HCT116 (cell line): Measurements from ENCODE around the gene DMD. TPM values are rescaled to one million over a fixed set of nuclear protein-coding genes. Genes with fewer than 3 reads are reported as not detected.

Source experiments
- ATAC-seq: fragments of 200-7000 bp; cut with Tn5 transposase; 2 replicates; pipeline ENCODE4 v1.9.1; 2020; ENCODE audit warnings: mild to moderate bottlenecking, moderate library complexity
- BruUV-seq: library from RNA; stranded (reverse); fragments of 400-500 nt; replicated peaks from 2 replicates; lab custom pipeline; 2021; lab: Mats Ljungman, UMichigan
- CTCF ChIA-PET: fragments of 300-600 bp; sonication (Branson Sonifier 250); formaldehyde crosslinking; loops from one replicate; lab custom pipeline; 2021; ENCODE audit warnings: antibody characterized with exemption; lab: Charles Lee
- POLR2A ChIA-PET: fragments of 300-600, 350-600 bp; sonication (Branson Sonifier 250); formaldehyde crosslinking; loops from one replicate; lab custom pipeline; 2021; ENCODE audit warnings: antibody characterized with exemption; lab: Charles Lee
- RAD21 ChIA-PET, 2 experiments: fragments of 300-600 bp; sonication (Branson Sonifier 250); formaldehyde crosslinking; loops; one replicate each; lab custom pipeline; 2023; ENCODE audit warnings: low total read pairs in 2 of 2; ENCODE audit not compliant: uncharacterized antibody in 2 of 2, unreplicated experiment in 2 of 2, low non-redundant PET in 1 of 2; lab: Charles Lee
- DNase-seq: peaks from one replicate; pipeline ENCODE4 v3.0.0-alpha.2; 2010; ENCODE audit warnings: low read depth, low spot score
- H2AFZ ChIP-seq: fragments of 200-600 bp; shearing (Covaris generic), sonication (generic); 2 replicates; pipeline ENCODE4 v1.6.1; 2017; ENCODE audit warnings: low read depth, mixed run types, mixed read lengths, antibody characterized with exemption, low read length; ENCODE audit not compliant: poor library complexity, severe bottlenecking
- H3K27ac ChIP-seq: 2 replicates; pipeline ENCODE4 v1.5.1; 2012; ENCODE audit warnings: low read depth, low read length
- H3K27me3 ChIP-seq: fragments of 200-600 bp; sonication (generic); 2 replicates; pipeline ENCODE4 v1.6.1; 2016; ENCODE audit warnings: mixed run types, low read length, mixed read lengths; ENCODE audit not compliant: insufficient read depth
- H3K36me3 ChIP-seq, 2 experiments: fragments of 200-500 bp in 1 of 2; fragments of 200-600 bp in 1 of 2; sonication (Bioruptor generic) in 1 of 2; sonication (generic) in 1 of 2; 2 replicates each; pipeline versions ENCODE4 v1.5.1 to v1.6.1; 2014 to 2016; ENCODE audit warnings: low read length in 2 of 2, inconsistent platforms in 1 of 2, mixed read lengths in 1 of 2, mixed run types in 1 of 2; ENCODE audit not compliant: insufficient read depth in 2 of 2, control insufficient read depth in 1 of 2
- H3K4me1 ChIP-seq, 2 experiments: fragments of 200-600 bp in 1 of 2; sonication (generic) in 1 of 2; 2 replicates each; pipeline versions ENCODE4 v1.5.1 to v1.6.1; 2012 to 2017; ENCODE audit warnings: low read length in 2 of 2, inconsistent platforms in 1 of 2, mild to moderate bottlenecking in 1 of 2, mixed read lengths in 1 of 2, mixed run types in 1 of 2, moderate library complexity in 1 of 2; ENCODE audit not compliant: insufficient read depth in 2 of 2, control insufficient read depth in 1 of 2
- H3K4me2 ChIP-seq: fragments of 200-600 bp; sonication (generic); 2 replicates; pipeline ENCODE4 v1.6.1; 2017; ENCODE audit warnings: mixed run types, low read length, mixed read lengths
- H3K4me3 ChIP-seq, 2 experiments: fragments of 200-600 bp in 1 of 2; sonication (generic) in 1 of 2; replicated peaks in 1 of 2; 2 replicates each; pipeline ENCODE4 v1.5.1; 2011 to 2016; ENCODE audit warnings: low read length in 2 of 2, control low read depth in 1 of 2, low read depth in 1 of 2, mild to moderate bottlenecking in 1 of 2, mixed read lengths in 1 of 2, mixed run types in 1 of 2
- H3K79me2 ChIP-seq: fragments of 200-600 bp; sonication (generic); 2 replicates; pipeline ENCODE4 v1.6.1; 2017; ENCODE audit warnings: mild to moderate bottlenecking, mixed run types, low read length, moderate library complexity, mixed read lengths; ENCODE audit not compliant: insufficient read depth
- H3K9ac ChIP-seq: fragments of 200-600 bp; sonication (generic); 2 replicates; pipeline ENCODE4 v1.6.1; 2016; ENCODE audit warnings: low read length, mixed read lengths
- H3K9me2 ChIP-seq: fragments of 200-600 bp; sonication (generic), shearing (Covaris generic); 2 replicates; pipeline ENCODE4 v1.6.1; 2017; ENCODE audit warnings: mixed run types, mild to moderate bottlenecking, moderate library complexity; ENCODE audit not compliant: insufficient read depth
- H3K9me3 ChIP-seq, 2 experiments: fragments of 200-500 bp in 1 of 2; fragments of 200-600 bp in 1 of 2; sonication (Bioruptor generic) in 1 of 2; sonication (generic) in 1 of 2; 2 replicates each; pipeline ENCODE4 v1.6.1; 2014 to 2017; ENCODE audit warnings: low read length in 2 of 2, mixed read lengths in 2 of 2, inconsistent platforms in 1 of 2, low read depth in 1 of 2, mild to moderate bottlenecking in 1 of 2, mixed run types in 1 of 2, moderate library complexity in 1 of 2; ENCODE audit not compliant: control insufficient read depth in 1 of 2, insufficient read depth in 1 of 2
- H4K20me1 ChIP-seq: fragments of 200-600 bp; sonication (generic), shearing (Covaris generic); 2 replicates; pipeline ENCODE4 v1.6.1; 2017; ENCODE audit warnings: mixed run types, mild to moderate bottlenecking, moderate library complexity; ENCODE audit not compliant: insufficient read depth
- CEBPB ChIP-seq: IDR thresholded peaks from 2 replicates; pipeline ENCODE4 v1.6.1; 2012; ENCODE audit warnings: low read depth
- EZH2 ChIP-seq: fragments of 200-600 bp; sonication (generic); IDR thresholded peaks from 2 replicates; pipeline ENCODE4 v1.6.1; 2017; ENCODE audit warnings: antibody characterized with exemption, mixed run types
- EZH2phosphoT487 ChIP-seq: fragments of 200-600 bp; IDR thresholded peaks from 2 replicates; pipeline ENCODE4 v1.6.1; 2018; ENCODE audit warnings: antibody characterized with exemption, borderline replicate concordance
- JUND ChIP-seq: IDR thresholded peaks from 2 replicates; pipeline ENCODE4 v1.6.1; 2012
- REST ChIP-seq: IDR thresholded peaks from 2 replicates; pipeline ENCODE4 v1.6.1; 2012; ENCODE audit warnings: low read depth
- SIN3A ChIP-seq: IDR thresholded peaks from 2 replicates; pipeline ENCODE4 v1.6.1; 2012; ENCODE audit warnings: low read depth
- SRF ChIP-seq: IDR thresholded peaks from 2 replicates; pipeline ENCODE4 v1.6.1; 2012; ENCODE audit warnings: low read depth
- ZBTB33 ChIP-seq: IDR thresholded peaks from 2 replicates; pipeline ENCODE4 v1.6.1; 2011; ENCODE audit warnings: mild to moderate bottlenecking, low read length, moderate library complexity; ENCODE audit not compliant: insufficient replicate concordance; ENCODE audit errors: extremely low read depth
- intact Hi-C: fragments of 100-400 bp; cut with micrococcal nuclease; formaldehyde crosslinking; loops from 2 replicates; pipeline ENCODE4 v1.10.0; 2022
- total RNA-seq: library from RNA; stranded (reverse); gene quantifications from one replicate; pipeline ENCODE4 v1.2.1, GENCODE V29; 2021; ENCODE audit not compliant: unreplicated experiment

DMD gene
- total RNA-seq, 1 experiment from 2014 or later: 0.05 TPM

GRCh38 chrX:31420711-31421151 lies 1790.6 kb downstream of the DMD start:
- H3K9ac ChIP-seq: no peak overlapping the region
- H3K36me3 ChIP-seq: no peaks in the 10 kb centered on the region
- ChIA-PET RAD21 (no interaction called here), CTCF (no interaction called here)
- H4K20me1 ChIP-seq: no peaks in the 10 kb centered on the region
- H3K4me1 ChIP-seq: no peaks in the 10 kb centered on the region
- no peak overlapping the region for H3K4me3 ChIP-seq
- H3K79me2 ChIP-seq: no peaks in the 10 kb centered on the region
- intact Hi-C loops: no loop called here
- ATAC-seq: no peak
- H3K4me2 ChIP-seq: no peak overlapping the region
- no peak overlapping the region for H3K27ac ChIP-seq
- no peaks in the 10 kb centered on the region for H3K27me3 ChIP-seq
- TF ChIP-seq EZH2 (no peak), SIN3A (no peak), SRF (no peak), JUND (no peak), EZH2phosphoT487 (no peak), CEBPB (no peak), ZBTB33 (no peak), REST (no peak)
- TF ChIP-seq, all 23 proteins: peak for 0
- POLR2A ChIA-PET: no interaction called here
- no TSS peak for BruUV-seq
- Histone ChIP-seq H3K9me3 (no peaks in the 10 kb centered on the region), H3K9me2 (no peaks in the 10 kb centered on the region), H2AFZ (no peak overlapping the region)
- DNase-seq: no peak
